HPDE6-E6E7 (cell line): ENCODE results near the gene CMTR1.
"Not testable (repeated sequence)": the region's sequence is repeated elsewhere in the genome, so short reads cannot be mapped to it uniquely, and the experiment has no call there.

Experiments used
- DNase-seq: peaks from one replicate; pipeline ENCODE4 v3.0.0; 2011; ENCODE audit warnings: missing footprints; ENCODE audit errors: extremely low spot score

Gene CMTR1

GRCh38 chr6:37491830-37492208 lies 58.8 kb downstream of the CMTR1 start:
- no peak for DNase-seq

GRCh38 chr6:37492236-37492972 lies 59.4 kb downstream of the CMTR1 start:
- no peak for DNase-seq

- DNase-seq: no peak
Observed at GRCh38 chr6:37492991-37493660, 60.1 kb downstream of the CMTR1 start.

GRCh38 chr6:37493661-37493995 lies 60.6 kb downstream of the CMTR1 start:
- DNase-seq: no peak

GRCh38 chr6:37495244-37495934 lies 62.4 kb downstream of the CMTR1 start:
- DNase-seq: no peak

- no peak for DNase-seq
Observed at GRCh38 chr6:37496951-37497885, 64.2 kb downstream of the CMTR1 start.

- peak; percentile 95 for DNase-seq
Observed at GRCh38 chr6:37499433-37500293, 66.6 kb downstream of the CMTR1 start, which contains the start of gene CCDC167. TSS of gene CCDC167 (minus strand) at chr6:37499893. CDS start at chr6:37499863, 30 bp downstream.

GRCh38 chr6:37500294-37500608 lies 67.2 kb downstream of the CMTR1 start:
- DNase-seq: no peak

- DNase-seq: not testable (repeated sequence)
Observed at GRCh38 chr6:37500904-37501303, 67.9 kb downstream of the CMTR1 start.

GRCh38 chr6:37501632-37502491 lies 68.8 kb downstream of the CMTR1 start:
- no peak for DNase-seq

GRCh38 chr6:37502703-37503291 lies 69.8 kb downstream of the CMTR1 start:
- DNase-seq: no peak

- DNase-seq: no peak
Observed at GRCh38 chr6:37503309-37503965, 70.4 kb downstream of the CMTR1 start.

GRCh38 chr6:37504024-37504423 lies 71.0 kb downstream of the CMTR1 start:
- DNase-seq: no peak

GRCh38 chr6:37506479-37506878 lies 73.5 kb downstream of the CMTR1 start:
- no peak for DNase-seq

GRCh38 chr6:37507077-37507476 lies 74.1 kb downstream of the CMTR1 start:
- DNase-seq: no peak

GRCh38 chr6:37507690-37508421 lies 74.8 kb downstream of the CMTR1 start:
- no peak for DNase-seq

GRCh38 chr6:37511201-37511600 lies 78.2 kb downstream of the CMTR1 start:
- no peak for DNase-seq

GRCh38 chr6:37511910-37512399 lies 78.9 kb downstream of the CMTR1 start:
- no peak for DNase-seq
